Activated T-cell treated with anti-CD3 and anti-CD28 coated beads for 1 hour (primary cell): ENCODE measurements around the gene IQCN.
A peak's percentile ranks its signal among the peaks of the same experiment; 100 is the strongest.

Experiments used
- DNase-seq: peaks from one replicate; pipeline ENCODE4 v3.0.0-alpha.2; 2020; ENCODE audit warnings: low read depth

Gene IQCN

DNA sequence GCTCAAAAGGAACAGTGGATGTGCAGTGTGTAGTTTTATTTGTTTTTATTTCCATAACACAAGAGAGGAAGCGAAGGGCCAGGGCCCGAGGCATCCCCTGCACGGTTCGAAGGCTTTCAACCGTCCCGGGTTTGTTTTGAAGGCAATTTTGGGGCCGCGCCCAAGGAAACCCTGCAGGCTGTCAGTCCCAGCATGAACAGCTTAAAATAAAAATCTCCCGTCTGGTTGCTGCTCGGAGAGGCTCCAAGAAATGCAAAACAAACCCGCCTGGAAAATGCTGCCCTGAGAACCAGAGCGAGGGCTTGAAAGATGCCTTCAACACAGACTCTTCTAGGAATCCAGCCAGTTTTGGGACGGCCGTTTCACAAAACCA is 32.6 kb upstream of the IQCN start:
- no peak for DNase-seq

- DNase-seq = no peak
Measured at GRCh38 chr19:18306209-18306887, 32.1 kb upstream of the IQCN start.

DNA sequence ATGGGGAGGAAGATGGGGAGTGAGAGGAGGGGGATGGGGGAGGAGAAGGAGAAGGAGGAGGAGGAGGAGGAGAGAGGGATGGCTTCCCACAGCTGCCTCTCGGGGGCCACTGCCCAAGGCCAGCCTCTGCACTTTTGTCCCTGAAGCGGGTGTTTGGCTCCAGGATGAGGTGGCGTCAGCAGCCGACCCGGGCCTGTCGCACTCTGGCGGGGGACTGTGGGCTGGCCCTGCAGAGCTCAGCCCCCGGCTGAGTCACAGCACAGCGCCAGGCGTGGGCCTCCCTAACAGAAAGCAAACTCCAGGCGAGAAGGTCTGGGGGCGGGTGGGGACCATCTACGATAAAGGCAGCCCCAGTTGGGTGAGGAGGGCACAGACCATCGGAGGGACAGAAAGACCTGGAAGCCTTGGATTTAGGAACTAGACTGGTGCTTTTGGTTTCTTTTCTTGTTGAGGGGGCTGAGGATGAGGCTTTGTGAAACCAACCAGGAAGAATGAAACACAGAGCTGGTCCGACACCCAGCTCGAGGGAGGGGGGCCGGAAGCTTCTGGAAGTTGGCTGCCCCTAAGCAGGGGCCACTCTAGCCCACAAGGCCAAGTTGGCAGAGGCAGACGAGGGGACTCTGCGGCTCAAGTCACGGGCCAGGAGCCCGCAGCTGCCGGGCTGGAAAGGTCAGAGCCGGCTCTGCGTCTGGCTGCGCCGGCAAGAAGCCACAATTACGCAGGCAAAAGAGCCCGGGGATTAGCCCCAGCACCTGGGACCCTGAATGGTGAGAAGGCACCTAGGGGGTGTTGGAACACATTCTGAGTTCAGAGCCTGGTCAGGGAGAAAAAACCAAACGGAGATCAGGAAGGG is 30.4 kb upstream of the IQCN start:
- DNase-seq = peak; percentile 76

GRCh38 chr19:18304208-18304457 is 29.9 kb upstream of the IQCN start:
- DNase-seq = no peak

- no peak for DNase-seq
Measured at GRCh38 chr19:18301718-18302111, 27.5 kb upstream of the IQCN start.

DNA sequence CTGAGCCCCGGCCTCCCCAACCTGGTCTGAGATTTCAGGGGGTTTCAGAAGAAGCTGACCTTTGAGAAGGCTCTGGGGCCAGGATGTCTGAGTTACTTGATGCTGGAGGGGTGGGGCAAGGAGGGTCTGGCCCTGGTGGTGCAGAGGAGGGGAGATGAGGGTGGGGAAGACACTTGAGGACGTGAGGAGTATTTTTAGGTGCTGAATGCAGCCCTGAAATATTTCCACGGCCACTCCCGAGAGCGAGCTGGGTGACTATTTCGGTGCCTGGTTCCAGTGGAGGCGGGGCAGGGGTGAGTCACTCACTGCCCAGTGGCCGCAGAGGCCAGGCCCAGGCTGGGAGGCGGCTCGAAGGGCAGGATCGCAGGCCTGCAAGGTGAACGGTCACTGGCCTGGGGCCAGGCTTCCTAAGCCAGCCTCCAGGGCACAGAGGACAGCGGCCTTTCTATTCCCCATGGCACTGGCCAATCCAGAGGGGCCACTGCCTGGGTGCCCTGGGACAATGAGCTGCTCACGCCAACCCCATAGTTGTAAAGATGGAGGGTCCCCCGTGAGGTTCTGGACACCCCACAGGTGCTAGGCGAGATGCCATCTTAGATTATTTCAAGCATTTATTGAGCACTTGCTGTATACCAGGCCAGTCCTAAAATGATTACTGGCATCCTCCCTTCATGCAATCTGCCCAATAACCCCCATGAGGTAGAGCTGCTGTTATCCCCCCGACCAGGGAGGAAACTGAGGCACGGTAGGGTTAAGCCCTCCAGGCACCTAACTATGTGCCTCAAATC is 26.9 kb upstream of the IQCN start:
- DNase-seq = no peak

GRCh38 chr19:18299654-18300053 is 25.4 kb upstream of the IQCN start:
- no peak for DNase-seq

GRCh38 chr19:18298601-18299000 is 24.3 kb upstream of the IQCN start:
- DNase-seq = no peak

GRCh38 chr19:18297308-18297707 is 23.1 kb upstream of the IQCN start:
- DNase-seq = no peak

- DNase-seq = no peak
Measured at GRCh38 chr19:18295034-18295451, 20.8 kb upstream of the IQCN start.

- DNase-seq = peak; percentile 86
Measured at GRCh38 chr19:18294467-18294864, 20.2 kb upstream of the IQCN start.

- no peak for DNase-seq
Measured at GRCh38 chr19:18293642-18294466, 19.6 kb upstream of the IQCN start.

- DNase-seq = no peak
Measured at GRCh38 chr19:18292810-18293641, 18.8 kb upstream of the IQCN start.

- DNase-seq = no peak
Measured at GRCh38 chr19:18292462-18292809, 18.2 kb upstream of the IQCN start.

- DNase-seq = peak; percentile 59
Measured at GRCh38 chr19:18291590-18292461, 17.6 kb upstream of the IQCN start.

DNA sequence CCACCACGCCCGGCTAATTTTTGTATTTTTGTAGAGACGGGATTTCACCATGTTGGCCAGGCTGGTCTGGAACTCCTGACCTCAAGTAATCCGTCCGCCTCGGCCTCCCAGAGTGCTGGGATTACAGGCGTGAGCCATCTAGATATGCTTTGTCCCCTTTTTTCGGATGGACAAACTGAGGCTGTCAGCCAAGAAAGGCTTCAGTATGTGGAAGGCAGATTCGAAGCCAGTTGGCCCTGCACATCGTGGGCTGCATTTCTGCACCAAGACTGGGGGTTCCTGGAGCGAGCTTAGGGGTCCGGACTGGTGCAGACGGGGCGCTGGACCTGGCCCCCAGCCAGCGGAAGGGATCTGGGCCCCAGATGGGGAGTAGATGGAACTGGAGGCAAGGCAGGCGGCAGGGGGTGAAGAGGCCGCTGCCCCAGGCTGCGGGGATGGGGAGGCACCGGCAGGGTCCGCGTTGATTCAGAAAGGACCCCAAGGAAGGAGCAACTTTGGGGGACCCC is 16.8 kb upstream of the IQCN start:
- DNase-seq = no peak

DNA sequence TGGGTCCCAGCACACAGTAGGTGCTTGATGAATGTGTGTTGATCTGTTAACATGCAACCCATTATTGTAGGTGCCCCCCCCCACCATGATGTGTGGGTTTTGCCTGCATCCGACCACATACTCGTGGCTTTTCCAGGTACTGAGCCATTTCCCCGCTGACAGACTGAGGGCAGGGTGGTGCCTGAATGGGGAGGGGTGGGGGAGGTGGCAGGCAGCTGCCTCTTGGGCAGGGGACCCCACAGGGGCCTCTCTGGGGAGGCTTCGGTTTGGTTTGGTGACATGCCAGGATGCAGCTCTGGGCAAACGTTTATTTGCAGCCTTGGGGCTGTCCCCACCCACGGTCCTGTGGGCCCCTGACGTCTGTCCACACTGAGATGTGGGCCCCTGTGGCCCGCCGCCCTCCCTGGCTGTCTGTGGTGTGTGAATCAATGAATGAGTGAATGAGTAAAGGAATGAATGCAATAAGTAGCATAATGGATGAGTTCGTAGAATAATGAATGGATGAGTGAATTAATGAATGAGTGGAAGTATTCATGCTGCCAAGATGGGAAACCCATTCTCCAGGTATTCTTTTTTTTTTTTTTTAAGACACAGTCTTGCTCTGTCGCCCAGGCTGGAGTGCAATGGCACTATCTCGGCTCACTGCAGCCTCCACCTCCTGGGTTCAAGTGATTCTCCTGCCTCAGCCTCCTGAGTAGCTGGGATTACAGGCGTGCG is 16.2 kb upstream of the IQCN start:
- DNase-seq = no peak

- no peak for DNase-seq
Measured at GRCh38 chr19:18289471-18290301, 15.4 kb upstream of the IQCN start.
